ENCODE measurements around the gene OR1N1. TPM values are rescaled to one million over a fixed set of nuclear protein-coding genes. Genes with fewer than 3 reads are reported as not detected.
"Not testable (repeated sequence)": the region's sequence is repeated elsewhere in the genome, so short reads cannot be mapped to it uniquely, and the experiment has no call there.

OR1N1 gene
- polyA plus RNA-seq, 1 donor from 2014 or later, result not detected

DNA sequence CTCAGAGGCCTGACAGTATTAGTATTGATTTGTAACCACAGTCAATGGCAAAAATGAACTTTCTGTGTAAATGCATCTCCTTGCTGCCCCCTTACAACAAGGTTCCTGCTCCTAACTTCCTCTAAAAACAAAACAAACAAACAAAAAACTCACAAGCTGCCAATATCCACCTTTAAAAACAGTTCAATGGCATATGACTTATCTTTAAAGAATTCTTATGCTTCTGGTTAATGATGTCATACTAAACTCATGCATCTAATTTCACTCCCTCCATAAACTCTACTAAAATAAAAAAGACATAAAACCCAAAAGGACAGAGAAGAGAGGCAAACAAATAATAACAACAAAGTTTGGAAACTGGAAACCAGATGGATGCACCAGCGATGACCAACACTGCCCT is 9.0 kb upstream of the OR1N1 start:
- H4K20me1 ChIP-seq (ENCODE audit: insufficient read depth), result no peaks in the 10 kb centered on the region
- peaks cover 4% of the 10 kb centered on the region for H3K9me3 ChIP-seq (ENCODE audit: low read length)
- no peaks in the 10 kb centered on the region for H3K36me3 ChIP-seq (ENCODE audit: insufficient read depth, low read length)
- H3K4me3 ChIP-seq (ENCODE audit: low read length), result no peak overlapping the region
- H3K9ac ChIP-seq (ENCODE audit: low read length), result no peak overlapping the region
- no peaks in the 10 kb centered on the region for H3K79me2 ChIP-seq (replicated peaks; ENCODE audit: insufficient read depth, low read length)
- no peak overlapping the region for H3K4me2 ChIP-seq (ENCODE audit: low read length)
- H3K27me3 ChIP-seq (ENCODE audit: insufficient read depth, low read depth, low read length), result no peaks in the 10 kb centered on the region
- no peaks in the 10 kb centered on the region for H3F3A ChIP-seq (ENCODE audit: insufficient read depth, low read length, poor library complexity, severe bottlenecking)
- H3K27ac ChIP-seq (ENCODE audit: low read length), result no peak overlapping the region
- no peaks in the 10 kb centered on the region for H3K9me2 ChIP-seq (ENCODE audit: insufficient read depth, low read length)
- TF ChIP-seq SMC3 (conservative IDR thresholded peaks at IDR 0.05; ENCODE audit: poor library complexity) (no peak), REST (IDR thresholded peaks at IDR 0.05; ENCODE audit: borderline replicate concordance) (no peak), POLR2AphosphoS5 (IDR thresholded peaks at IDR 0.05) (no peak), EZH2 (IDR thresholded peaks at IDR 0.05; ENCODE audit: borderline replicate concordance, insufficient read depth, low read length, poor library complexity, severe bottlenecking) (no peak), RAD21 (conservative IDR thresholded peaks at IDR 0.05) (no peak), MXI1 (conservative IDR thresholded peaks at IDR 0.05; ENCODE audit: poor library complexity, severe bottlenecking) (no peak), TAF1 (IDR thresholded peaks at IDR 0.05; ENCODE audit: low read depth) (no peak), EP300 (conservative IDR thresholded peaks at IDR 0.05; ENCODE audit: poor library complexity, severe bottlenecking) (no peak)
- TF ChIP-seq, protein P1, sequence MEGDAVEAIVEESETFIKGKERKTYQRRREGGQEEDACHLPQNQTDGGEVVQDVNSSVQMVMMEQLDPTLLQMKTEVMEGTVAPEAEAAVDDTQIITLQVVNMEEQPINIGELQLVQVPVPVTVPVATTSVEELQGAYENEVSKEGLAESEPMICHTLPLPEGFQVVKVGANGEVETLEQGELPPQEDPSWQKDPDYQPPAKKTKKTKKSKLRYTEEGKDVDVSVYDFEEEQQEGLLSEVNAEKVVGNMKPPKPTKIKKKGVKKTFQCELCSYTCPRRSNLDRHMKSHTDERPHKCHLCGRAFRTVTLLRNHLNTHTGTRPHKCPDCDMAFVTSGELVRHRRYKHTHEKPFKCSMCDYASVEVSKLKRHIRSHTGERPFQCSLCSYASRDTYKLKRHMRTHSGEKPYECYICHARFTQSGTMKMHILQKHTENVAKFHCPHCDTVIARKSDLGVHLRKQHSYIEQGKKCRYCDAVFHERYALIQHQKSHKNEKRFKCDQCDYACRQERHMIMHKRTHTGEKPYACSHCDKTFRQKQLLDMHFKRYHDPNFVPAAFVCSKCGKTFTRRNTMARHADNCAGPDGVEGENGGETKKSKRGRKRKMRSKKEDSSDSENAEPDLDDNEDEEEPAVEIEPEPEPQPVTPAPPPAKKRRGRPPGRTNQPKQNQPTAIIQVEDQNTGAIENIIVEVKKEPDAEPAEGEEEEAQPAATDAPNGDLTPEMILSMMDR (IDR thresholded peaks at IDR 0.05; ENCODE audit: poor library complexity, severe bottlenecking), result no peak
- H2AFZ ChIP-seq (ENCODE audit: low read depth, low read length), result no peak overlapping the region

GRCh38 chr9:122531157-122531556 is 4.1 kb upstream of the OR1N1 start:
- H3K9me3 ChIP-seq (ENCODE audit: low read length); H3K27me3 ChIP-seq (ENCODE audit: insufficient read depth, low read depth, low read length); H3K79me2 ChIP-seq (replicated peaks; ENCODE audit: insufficient read depth, low read length); H4K20me1 ChIP-seq (ENCODE audit: insufficient read depth); H2AFZ ChIP-seq (ENCODE audit: low read depth, low read length); H3K4me3 ChIP-seq (ENCODE audit: low read length); H3K9ac ChIP-seq (ENCODE audit: low read length); H3K27ac ChIP-seq (ENCODE audit: low read length); H3K4me2 ChIP-seq (ENCODE audit: low read length); H3K9me2 ChIP-seq (ENCODE audit: insufficient read depth, low read length); H3K36me3 ChIP-seq (ENCODE audit: insufficient read depth, low read length); H3F3A ChIP-seq (ENCODE audit: insufficient read depth, low read length, poor library complexity, severe bottlenecking): not testable (repeated sequence)

DNA sequence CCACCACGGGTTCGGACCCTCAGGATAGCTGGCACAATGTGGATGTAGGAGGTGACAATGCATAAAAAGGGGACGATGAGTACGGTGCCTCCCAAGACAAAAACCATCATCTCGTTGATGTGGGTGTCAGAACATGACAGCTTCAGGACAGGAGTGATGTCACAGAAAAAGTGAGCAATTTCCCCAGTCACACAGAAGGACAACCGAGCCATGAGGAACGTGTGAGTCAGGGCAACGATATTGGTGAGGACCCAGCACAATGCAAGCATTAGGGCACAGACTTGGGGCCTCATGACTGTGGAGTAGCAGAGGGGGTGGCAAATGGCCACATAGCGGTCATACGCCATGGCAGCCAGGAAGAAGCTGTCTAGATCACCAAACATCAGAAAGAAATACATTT is 491 bp downstream of the OR1N1 start:
- Histone ChIP-seq H3K4me2 (ENCODE audit: low read length) (no peak overlapping the region), H3K79me2 (replicated peaks; ENCODE audit: insufficient read depth, low read length) (no peaks in the 10 kb centered on the region), H3K9ac (ENCODE audit: low read length) (no peak overlapping the region), H3K36me3 (ENCODE audit: insufficient read depth, low read length) (no peaks in the 10 kb centered on the region), H3K27me3 (ENCODE audit: insufficient read depth, low read depth, low read length) (no peaks in the 10 kb centered on the region), H3K4me3 (ENCODE audit: low read length) (no peak overlapping the region), H3K27ac (ENCODE audit: low read length) (no peak overlapping the region), H3K9me3 (ENCODE audit: low read length) (peaks cover 3% of the 10 kb centered on the region), H3F3A (ENCODE audit: insufficient read depth, low read length, poor library complexity, severe bottlenecking) (no peaks in the 10 kb centered on the region), H2AFZ (ENCODE audit: low read depth, low read length) (no peak overlapping the region), H3K9me2 (ENCODE audit: insufficient read depth, low read length) (no peaks in the 10 kb centered on the region), H4K20me1 (ENCODE audit: insufficient read depth) (no peaks in the 10 kb centered on the region)
- TF ChIP-seq SMC3 (conservative IDR thresholded peaks at IDR 0.05; ENCODE audit: poor library complexity) (no peak), REST (IDR thresholded peaks at IDR 0.05; ENCODE audit: borderline replicate concordance) (no peak), RAD21 (conservative IDR thresholded peaks at IDR 0.05) (no peak), POLR2AphosphoS5 (IDR thresholded peaks at IDR 0.05) (no peak), EZH2 (IDR thresholded peaks at IDR 0.05; ENCODE audit: borderline replicate concordance, insufficient read depth, low read length, poor library complexity, severe bottlenecking) (no peak), EP300 (conservative IDR thresholded peaks at IDR 0.05; ENCODE audit: poor library complexity, severe bottlenecking) (no peak), MXI1 (conservative IDR thresholded peaks at IDR 0.05; ENCODE audit: poor library complexity, severe bottlenecking) (no peak), TAF1 (IDR thresholded peaks at IDR 0.05; ENCODE audit: low read depth) (no peak)
- TF ChIP-seq, protein P1 (IDR thresholded peaks at IDR 0.05; ENCODE audit: poor library complexity, severe bottlenecking), result no peak
